UCSD-AML1 (cell line): ENCODE data around the gene TMEM269.
A peak's percentile ranks its signal among the peaks of the same experiment; 100 is the strongest.

ENCODE experiments used
- DNase-seq: peaks from one replicate; lab custom pipeline; 2025; ENCODE audit not compliant: unreplicated experiment; lab: John Stamatoyannopoulos, UW

TMEM269 gene

GRCh38 chr1:42784946-42785693 is at the start of gene TMEM269:
TMEM269 (plus strand) TSS chr1:42784991; CDS start chr1:42789894, 4,903 bp downstream.
- DNase-seq: peak; percentile 60

- DNase-seq: no peak
Measured at GRCh38 chr1:42735056-42735455, 49.7 kb upstream of the TMEM269 start.

GRCh38 chr1:42735477-42736105 is 49.2 kb upstream of the TMEM269 start:
- no peak for DNase-seq

- DNase-seq: no peak
Measured at GRCh38 chr1:42736152-42736551, 48.6 kb upstream of the TMEM269 start.

- no peak for DNase-seq
Measured at GRCh38 chr1:42736571-42737200, 48.1 kb upstream of the TMEM269 start.

- DNase-seq: peak; percentile 76
Measured at GRCh38 chr1:42737257-42737656, 47.5 kb upstream of the TMEM269 start.

- DNase-seq: no peak
Measured at GRCh38 chr1:42737986-42738677, 46.7 kb upstream of the TMEM269 start.

- no peak for DNase-seq
Measured at GRCh38 chr1:42738678-42739226, 46.0 kb upstream of the TMEM269 start.

- DNase-seq: no peak
Measured at GRCh38 chr1:42739753-42740700, 44.8 kb upstream of the TMEM269 start, which contains the start of gene CLDN19. CLDN19 (minus strand) TSS chr1:42740236; CDS start chr1:42740063, 173 bp downstream.

GRCh38 chr1:42740851-42741580 is 43.8 kb upstream of the TMEM269 start:
- no peak for DNase-seq

GRCh38 chr1:42741706-42742105 is 43.1 kb upstream of the TMEM269 start:
- DNase-seq: no peak

GRCh38 chr1:42742141-42742540 is 42.6 kb upstream of the TMEM269 start:
- DNase-seq: no peak

- DNase-seq: no peak
Measured at GRCh38 chr1:42742617-42743316, 42.0 kb upstream of the TMEM269 start.

- no peak for DNase-seq
Measured at GRCh38 chr1:42743317-42744147, 41.3 kb upstream of the TMEM269 start.

- no peak for DNase-seq
Measured at GRCh38 chr1:42744148-42744413, 40.7 kb upstream of the TMEM269 start.

GRCh38 chr1:42745851-42746250 is 38.9 kb upstream of the TMEM269 start:
- no peak for DNase-seq

GRCh38 chr1:42746436-42747105 is 38.2 kb upstream of the TMEM269 start:
- no peak for DNase-seq

GRCh38 chr1:42747125-42747524 is 37.7 kb upstream of the TMEM269 start:
- peak; percentile 44 for DNase-seq
